HG02840 (cell line): ENCODE results near the gene MAP4.
"Not testable (repeated sequence)": the region's sequence is repeated elsewhere in the genome, so short reads cannot be mapped to it uniquely, and the experiment has no call there.

Experiments used
- ATAC-seq: cut with Tn5 transposase; IDR thresholded peaks from one replicate; pipeline ENCODE4 v1.9.1; 2021; ENCODE audit warnings: mild to moderate bottlenecking, moderate library complexity, moderate number of reproducible peaks; ENCODE audit not compliant: unreplicated experiment, low FRiP score

The MAP4 gene, protein sequence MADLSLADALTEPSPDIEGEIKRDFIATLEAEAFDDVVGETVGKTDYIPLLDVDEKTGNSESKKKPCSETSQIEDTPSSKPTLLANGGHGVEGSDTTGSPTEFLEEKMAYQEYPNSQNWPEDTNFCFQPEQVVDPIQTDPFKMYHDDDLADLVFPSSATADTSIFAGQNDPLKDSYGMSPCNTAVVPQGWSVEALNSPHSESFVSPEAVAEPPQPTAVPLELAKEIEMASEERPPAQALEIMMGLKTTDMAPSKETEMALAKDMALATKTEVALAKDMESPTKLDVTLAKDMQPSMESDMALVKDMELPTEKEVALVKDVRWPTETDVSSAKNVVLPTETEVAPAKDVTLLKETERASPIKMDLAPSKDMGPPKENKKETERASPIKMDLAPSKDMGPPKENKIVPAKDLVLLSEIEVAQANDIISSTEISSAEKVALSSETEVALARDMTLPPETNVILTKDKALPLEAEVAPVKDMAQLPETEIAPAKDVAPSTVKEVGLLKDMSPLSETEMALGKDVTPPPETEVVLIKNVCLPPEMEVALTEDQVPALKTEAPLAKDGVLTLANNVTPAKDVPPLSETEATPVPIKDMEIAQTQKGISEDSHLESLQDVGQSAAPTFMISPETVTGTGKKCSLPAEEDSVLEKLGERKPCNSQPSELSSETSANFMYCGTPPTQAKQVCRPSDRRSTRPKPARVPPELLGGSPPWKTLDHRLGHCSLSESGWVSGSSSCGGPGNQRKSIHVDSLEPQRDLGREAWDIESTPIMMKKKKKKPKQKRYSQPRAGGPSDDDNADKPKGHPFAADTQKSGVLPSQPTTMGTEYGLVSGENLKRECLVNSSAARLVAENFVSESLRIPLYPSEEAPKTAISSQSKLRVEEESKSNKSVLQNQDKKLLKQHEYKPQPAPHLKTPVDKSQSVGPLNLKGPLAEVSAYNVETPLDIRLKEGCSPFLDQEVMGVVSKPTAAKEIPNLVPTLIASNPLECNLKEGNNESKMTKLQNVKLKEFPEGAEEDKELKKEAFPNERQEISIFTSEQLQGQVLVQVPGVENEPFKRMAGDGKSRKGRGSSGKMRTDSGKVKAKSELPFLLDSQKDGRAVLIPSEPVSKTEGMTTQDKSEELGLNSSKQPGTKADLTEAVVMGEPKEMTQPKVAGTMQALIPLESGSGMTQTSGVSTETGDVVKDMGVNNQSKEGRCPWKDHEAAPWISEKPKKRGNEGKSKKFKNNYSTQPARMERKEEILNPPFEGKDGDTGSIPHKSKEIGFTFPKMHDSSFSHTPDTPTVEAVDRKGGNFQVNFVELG (N-terminal part only)

DNA sequence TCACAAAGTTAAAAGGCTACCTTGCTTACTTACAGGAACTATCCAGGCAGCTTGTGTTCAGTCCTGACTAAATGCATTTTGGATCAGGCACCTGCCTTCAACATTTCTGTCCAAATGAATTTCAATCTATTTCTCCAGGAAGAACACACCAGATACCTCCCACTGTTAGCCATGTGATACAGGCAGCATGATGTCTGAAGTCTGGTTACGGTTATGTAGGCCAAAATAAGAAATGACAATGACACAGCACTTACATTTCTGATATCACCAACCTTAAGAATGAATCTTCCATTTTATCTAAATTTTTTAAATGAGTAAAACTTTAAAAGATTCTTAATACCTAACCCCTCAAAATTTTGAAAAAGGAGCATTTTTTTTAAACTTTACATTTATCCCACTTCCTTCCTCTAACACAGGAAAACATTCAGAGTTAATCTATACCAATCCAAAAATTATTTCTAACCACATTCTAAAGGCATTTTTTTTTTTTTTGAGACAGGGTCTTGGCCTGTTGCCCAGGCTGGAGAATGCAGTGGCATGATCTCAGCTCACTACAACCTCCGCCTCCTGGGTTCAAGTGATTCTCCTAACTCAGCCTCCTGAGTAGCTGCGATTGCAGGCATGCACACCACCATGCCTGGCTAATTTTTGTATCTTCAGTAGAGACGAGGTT lies at the start of gene MAP4:
MAP4 (minus strand) TSS at position 116 of the 673 bp plus-strand sequence. CDS start 17,556 bp downstream, outside the sequence.
- ATAC-seq, result no peak

DNA sequence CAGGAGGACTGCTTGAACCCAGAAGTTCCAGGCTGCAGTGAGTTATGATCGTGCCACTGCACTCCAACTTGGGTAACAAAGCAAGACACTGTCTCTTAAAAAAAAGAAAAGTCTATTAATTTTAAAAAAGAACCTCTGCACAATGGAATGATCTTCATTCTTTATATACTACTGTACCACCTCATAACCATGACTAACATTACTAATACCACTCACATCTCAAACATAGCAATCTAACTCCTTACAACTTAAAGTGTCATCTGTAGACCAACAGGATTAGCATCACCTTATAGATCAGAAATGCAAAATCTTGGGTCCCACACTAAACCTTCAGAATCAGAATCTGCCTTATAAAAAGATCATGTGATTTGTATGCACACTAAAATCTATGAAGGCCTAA lies 48.8 kb upstream of the MAP4 start:
- no peak for ATAC-seq

DNA sequence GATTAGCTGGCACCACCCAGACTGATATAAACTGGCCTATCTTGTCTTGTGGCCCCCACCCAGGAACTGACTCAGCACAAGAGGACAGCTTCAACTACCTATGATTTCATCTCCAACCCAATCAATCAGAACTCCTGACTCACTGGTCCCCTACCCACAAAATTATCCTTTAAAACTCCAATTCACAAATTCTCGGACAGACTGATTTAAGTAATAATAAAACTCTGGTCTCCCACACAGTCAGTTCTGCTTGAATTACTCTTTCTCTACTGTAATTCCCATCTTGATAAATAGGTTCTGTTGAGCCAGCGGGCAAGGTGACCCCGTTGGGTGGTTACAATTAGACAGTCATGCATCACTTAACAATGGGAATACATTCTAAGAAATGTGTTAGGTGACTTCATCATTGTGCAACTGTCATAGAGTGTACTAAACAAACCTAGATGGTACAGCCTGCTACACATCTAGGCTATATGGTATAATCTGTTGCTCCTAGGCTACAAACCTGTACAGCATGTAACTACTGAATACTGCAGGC lies 48.1 kb upstream of the MAP4 start:
- no peak for ATAC-seq

DNA sequence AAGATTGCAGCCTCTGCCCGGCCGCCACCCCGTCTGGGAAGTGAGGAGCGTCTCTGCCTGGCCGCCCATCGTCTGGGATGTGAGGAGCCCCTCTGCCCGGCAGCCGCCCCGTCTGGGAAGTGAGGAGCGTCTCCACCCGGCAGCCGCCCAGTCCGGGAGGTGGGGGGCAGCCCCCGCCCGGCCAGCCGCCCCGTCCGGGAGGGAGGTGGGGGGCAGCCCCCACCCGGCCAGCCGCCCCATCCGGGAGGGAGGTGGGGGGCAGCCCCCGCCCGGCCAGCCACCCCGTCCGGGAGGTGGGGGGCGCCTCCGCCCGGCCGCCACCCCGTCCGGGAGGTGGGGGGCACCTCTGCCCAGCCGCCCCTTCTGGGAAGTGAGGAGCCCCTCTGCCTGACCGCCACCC lies 45.4 kb upstream of the MAP4 start:
- ATAC-seq, result not testable (repeated sequence)

DNA sequence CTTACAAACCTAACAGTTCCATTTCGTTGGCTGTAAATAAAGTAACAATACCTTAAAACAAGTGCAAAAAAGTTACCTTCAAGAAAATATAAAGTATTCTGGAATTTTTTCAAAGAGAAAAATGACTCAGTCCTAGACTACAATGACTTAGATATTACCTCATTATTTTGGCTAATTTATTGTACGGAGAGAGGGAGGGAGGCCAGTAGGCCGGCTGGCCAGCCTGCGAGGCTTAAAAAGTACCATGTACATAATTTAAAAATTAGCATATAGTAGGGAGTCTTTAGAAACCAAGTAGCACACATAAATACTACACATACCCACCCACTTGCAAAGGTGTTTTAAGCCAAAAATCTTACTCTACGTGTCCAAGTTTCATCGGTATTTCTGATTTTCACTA lies 41.9 kb upstream of the MAP4 start:
- no peak for ATAC-seq

DNA sequence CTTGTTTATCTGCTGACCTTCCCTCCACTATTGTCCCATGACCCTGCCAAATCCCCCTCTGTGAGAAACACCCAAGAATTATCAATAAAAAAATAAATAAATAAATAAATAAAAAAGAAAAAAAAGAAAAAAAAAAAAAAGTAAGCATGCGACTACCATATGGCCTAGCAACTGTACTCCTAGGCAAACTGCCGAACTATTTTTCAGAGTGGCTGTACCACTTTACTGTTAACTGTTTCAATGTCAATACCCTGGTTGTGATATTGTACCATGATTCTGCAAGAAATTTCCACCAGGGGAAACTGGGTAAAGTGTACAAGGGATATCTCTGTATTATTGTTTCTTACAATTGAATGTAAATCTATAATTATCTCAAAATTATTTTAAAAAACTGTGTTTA lies 41.3 kb upstream of the MAP4 start:
- no peak for ATAC-seq

DNA sequence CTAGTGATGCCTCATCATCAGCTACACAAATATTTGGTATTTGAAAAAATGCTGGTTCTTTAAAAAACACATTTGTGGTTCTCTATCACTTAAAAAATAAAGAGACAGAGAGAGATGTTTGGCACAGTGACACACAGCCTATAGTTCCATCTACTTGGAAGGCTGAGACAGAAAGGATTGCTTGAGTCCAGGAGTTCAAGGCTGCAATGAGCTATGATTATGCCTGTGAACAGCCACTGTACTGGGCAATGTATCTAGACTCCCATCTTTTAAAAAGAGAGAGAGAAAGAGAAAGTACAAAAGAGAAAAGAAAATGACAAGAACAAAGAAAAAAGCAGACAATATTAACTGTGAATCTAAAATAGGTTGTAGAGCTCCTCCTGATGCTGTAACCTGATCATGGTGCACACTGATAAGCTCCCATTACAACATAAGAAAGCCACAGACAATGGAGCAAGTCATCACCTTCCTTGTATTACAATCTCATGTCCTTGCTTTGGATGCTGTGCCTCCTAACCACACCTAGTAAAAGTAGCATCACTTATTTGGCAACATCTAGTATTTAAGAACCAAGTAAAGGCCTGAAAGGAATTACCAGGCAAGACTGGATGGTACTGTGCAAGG lies 31.7 kb upstream of the MAP4 start:
- no peak for ATAC-seq

DNA sequence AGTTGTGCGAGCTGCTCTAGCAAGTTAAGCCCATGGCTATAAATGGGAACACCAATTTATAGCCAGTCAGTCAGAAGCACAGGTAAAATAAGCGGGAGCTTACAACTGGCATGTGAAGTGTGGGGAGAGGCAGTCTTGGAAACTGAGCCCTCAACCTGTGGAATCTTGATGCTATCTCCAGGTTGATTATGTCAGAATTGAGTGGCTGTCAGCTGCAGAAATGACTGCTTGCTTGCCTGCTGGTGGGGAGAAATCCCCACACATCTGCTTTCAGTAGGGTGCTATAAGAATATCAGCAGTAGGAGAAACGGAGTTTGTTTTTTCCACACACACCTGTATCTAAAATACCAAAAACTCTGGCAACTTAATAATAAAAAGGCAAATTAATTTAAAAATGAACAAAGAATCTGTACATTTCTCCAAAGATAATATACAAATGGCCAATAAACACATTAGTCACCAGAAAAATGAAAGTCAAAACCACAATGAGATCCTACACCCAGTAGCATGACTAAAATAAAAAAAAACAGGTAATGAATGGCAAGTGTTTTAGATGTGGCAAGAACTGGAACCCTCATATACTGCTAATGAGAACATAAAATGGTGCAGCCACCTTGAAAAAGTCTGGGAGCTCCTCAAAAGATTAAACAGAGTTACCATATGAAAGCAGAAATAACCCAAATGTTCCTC lies 26.0 kb upstream of the MAP4 start:
- no peak for ATAC-seq

DNA sequence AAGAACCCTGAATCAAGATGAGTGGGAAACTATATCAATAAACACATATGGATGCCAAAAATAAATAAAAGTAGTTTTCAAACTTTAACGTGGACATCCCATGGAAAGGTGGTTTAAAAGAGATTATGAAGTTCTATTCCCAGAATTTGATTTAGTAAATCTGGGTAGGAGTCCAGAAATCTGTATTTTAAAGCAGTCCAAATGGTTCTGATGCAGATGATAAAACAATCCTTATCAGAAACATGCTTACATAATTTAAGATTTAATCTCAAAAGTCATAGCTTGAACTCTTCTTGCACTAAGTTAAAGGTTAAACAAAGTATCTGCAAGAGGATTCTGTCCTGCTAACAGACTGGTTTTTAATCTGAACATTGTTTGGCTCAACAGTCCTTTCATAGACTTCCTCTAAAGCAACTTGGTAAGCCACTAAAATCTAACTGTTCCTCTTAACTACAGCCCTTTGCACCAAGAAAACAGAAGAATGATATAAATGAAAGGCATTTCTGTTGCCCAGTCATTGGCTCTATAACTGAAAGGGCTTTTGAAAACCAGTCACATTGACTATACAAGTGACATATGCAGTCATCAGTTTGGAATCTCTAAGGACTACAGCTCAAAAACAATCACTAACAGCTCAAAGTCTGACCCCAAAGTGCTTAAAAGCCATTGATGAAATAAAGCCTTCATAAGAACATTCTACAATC lies 23.4 kb upstream of the MAP4 start:
- no peak for ATAC-seq

DNA sequence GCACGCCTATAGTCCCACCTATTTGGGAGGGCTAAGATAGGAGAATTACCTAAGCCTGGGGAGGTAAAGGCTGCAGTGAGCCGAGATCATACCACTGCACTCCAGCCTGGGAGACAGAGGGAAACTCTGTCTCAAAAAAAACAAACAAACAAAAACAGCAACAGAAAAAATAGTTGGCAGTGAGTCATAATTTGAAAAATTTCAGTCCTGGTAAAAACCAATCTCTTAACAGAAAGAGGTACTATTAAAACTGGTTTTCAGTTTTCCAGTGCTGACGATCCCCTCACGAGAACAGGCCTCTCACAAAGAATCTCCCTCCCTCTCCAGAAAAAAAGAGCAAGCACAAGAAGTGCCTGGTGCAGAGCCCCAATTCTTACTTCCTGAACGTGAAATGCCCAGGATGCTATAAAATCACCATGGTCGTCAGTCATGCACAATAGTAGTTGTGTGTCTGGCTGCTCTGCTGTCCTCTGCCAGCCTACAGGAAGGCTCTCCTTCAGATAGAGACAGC lies 22.8 kb upstream of the MAP4 start:
- ATAC-seq, result no peak

DNA sequence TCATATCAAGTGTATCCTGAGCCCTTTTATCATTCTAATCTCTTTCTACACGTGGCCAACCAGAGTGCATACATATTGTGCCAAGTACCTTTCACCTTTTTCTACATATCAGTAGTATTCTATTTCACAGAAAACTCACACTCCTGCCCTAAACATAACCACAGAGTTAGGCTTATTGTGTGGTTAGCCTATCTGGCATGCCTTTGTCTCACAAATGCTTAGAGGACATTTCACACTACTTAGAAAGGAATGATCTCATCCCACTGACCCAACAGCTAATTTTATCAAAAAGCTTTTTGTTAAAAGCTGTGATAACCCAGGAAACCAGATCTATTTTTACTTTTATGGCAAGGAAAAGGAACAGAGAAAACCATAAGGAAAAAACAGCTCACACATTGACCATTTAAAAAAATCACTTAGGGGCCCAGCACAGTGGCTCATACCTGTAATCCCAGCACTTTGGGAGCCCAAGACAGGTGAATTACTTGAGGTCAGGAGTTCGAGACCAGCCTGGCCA lies 17.8 kb upstream of the MAP4 start:
- ATAC-seq, result no peak

DNA sequence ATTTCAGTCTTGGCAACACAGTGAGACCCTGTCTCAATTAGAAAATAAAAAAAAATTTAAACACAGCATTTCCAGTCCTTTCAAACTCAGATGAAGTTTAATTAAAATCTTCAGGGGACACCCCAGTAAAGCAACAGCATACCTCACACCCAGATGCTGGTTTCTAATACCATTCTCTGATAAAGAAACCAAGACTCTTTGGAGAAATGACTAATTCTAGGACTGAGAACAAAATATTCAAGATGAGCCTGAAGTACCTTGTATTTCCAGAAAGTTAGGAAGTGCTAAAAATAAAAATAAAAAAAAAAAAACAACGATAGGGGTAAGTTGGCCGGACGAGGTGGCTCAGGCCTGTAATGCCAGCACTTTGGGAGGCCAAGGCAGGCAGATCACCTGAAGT lies 14.0 kb upstream of the MAP4 start:
- ATAC-seq, result no peak

DNA sequence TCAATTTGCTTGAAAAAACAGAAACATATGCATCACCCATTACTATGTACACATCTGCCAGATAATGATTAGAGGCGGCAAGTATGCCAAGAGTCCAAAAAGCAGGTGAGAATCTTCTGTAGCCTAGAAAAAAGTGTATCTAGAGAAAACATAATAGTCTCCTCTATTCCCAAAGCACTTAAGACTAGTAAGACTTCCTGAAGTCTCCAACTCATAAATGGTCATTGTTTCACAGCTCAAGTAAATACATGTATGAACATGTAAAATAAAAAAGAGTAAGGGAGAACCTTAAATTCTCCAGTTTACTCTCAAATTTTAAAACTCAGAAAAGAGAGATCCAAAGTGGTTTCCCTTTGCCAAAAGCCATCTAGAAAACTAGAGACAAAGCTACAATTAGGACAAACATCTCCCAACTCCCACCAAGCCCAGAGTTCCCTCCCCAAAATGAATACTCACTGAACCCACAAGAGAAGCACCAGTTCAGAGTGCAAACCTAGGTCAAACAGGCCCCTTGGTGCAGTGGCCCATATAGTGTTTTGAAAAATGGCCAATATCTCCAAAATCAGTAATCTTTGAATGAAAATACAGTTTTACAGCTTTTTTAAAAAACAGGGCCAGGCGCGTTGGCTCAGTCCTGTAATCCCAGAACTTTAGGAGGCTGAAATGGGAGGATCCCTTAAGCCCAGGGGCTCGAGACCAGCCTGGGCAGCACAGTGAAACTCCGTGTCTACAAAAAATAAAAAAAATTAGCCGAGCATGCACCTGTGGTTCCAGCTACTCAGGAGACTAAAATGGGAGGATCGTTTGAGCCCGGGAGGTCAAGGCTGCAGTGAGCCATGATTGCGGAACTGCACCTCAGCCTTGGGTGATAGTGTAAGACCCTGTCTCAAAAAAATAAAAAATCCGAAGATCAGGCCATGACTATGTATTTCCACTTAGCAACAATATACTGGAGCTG lies 11.0 kb upstream of the MAP4 start:
- ATAC-seq, result no peak

DNA sequence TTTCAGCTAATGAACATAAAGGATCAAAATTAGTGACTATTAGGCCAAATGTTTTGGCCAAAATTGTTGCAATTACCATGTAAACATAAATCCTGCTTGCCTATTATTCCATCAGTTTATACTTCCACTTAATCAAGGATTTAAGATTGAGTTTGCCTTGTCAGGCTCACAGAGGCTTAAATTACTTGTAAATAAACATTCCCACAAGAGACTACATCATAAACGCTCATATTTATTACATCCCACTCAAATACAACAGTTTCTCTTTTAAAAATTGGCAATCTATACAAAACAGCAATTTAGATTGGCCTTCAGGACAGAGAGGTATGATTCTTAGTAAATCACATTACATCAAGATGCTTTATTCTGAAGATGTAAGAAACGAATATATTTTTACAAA lies 9.9 kb upstream of the MAP4 start:
- no peak for ATAC-seq

DNA sequence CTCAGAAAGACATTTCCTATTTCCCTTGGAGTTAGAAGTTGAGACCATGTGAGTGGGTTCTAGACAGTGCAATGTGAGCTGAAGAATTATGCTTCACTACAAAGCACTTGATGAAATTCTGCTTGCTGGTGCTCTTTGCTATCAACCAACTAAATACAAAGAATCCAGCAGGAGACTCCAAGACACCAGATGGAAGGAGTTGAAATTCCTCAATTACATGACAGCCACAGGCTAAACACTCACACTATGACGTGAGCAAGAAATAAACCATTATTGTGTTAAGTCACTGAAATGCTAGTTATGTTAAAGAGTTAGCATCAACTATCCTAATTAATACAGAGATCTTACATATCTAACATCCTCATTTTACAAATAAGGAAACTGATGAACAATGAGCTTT lies 8.2 kb upstream of the MAP4 start:
- ATAC-seq, result no peak

DNA sequence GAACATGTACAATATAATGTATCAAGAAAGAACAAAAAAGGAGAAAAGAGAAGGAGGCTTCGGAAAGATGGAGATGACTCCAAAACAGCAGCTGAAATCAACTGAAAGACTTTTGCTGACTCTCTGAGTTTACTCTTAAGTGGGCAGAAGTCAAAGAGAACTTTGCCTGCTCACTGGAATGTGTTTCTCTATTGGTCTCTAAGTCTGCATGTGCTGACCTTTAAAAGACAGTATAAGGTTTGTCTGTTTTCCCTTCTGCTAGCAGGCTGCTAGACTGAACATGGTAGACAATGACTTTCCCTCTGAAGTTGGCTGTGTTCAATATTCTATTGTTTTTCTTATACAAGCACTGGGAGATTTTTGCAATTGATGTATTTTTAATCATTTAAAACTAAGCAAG lies 7.2 kb upstream of the MAP4 start:
- no peak for ATAC-seq

DNA sequence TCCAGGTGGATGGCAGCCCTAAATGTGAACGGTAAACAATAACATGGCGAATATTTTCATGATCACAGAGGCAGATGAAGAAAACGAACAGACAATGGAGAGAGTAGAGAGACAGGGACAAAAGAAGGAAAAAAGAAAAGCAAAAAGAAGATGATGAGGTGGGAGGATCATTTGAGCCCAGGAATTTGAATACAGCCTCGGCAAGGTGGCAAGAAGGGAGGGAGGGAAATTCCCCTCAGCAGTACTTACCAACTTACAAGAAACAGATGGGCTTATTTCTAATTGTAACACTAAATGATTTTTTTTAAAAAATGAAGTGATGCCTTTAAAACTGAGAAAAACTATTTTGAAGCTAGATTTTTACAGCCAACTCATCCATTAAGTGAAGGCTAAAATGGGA lies 6.0 kb upstream of the MAP4 start:
- ATAC-seq, result no peak
